GM18858 (cell line): Measurements from ENCODE around the gene IL1RN.

Experiments
- ATAC-seq: cut with Tn5 transposase; IDR thresholded peaks from one replicate; pipeline ENCODE4 v1.9.1; 2021; ENCODE audit not compliant: unreplicated experiment

Gene IL1RN

GRCh38 chr2:113156278-113157117, 29.1 kb downstream of the IL1RN start:
- no peak for ATAC-seq

- ATAC-seq: no peak
Measured at GRCh38 chr2:113157118-113157896, 29.9 kb downstream of the IL1RN start.

- no peak for ATAC-seq
Measured at GRCh38 chr2:113157897-113158753, 30.7 kb downstream of the IL1RN start.

GRCh38 chr2:113158884-113159553, 31.6 kb downstream of the IL1RN start:
- ATAC-seq: no peak

GRCh38 chr2:113160248-113160647, 32.9 kb downstream of the IL1RN start:
- ATAC-seq: no peak

GRCh38 chr2:113160962-113161361, 33.6 kb downstream of the IL1RN start:
- ATAC-seq: no peak

GRCh38 chr2:113162173-113162572, 34.8 kb downstream of the IL1RN start:
- no peak for ATAC-seq

- ATAC-seq: no peak
Measured at GRCh38 chr2:113162869-113163268, 35.5 kb downstream of the IL1RN start.

- no peak for ATAC-seq
Measured at GRCh38 chr2:113164215-113164929, 37.0 kb downstream of the IL1RN start.

- ATAC-seq: no peak
Measured at GRCh38 chr2:113164930-113165585, 37.7 kb downstream of the IL1RN start.

GRCh38 chr2:113166187-113166645, 38.8 kb downstream of the IL1RN start:
- ATAC-seq: no peak

- ATAC-seq: no peak
Measured at GRCh38 chr2:113167115-113167932, 39.9 kb downstream of the IL1RN start.

- ATAC-seq: no peak
Measured at GRCh38 chr2:113167962-113168340, 40.6 kb downstream of the IL1RN start.

GRCh38 chr2:113169002-113169530, 41.7 kb downstream of the IL1RN start:
- no peak for ATAC-seq

- no peak for ATAC-seq
Measured at GRCh38 chr2:113169586-113169985, 42.2 kb downstream of the IL1RN start.

- ATAC-seq: no peak
Measured at GRCh38 chr2:113171334-113172075, 44.1 kb downstream of the IL1RN start.

GRCh38 chr2:113172721-113173541, 45.5 kb downstream of the IL1RN start:
- no peak for ATAC-seq
